Measurements from ENCODE around the gene CNFN.

The CNFN gene

DNA sequence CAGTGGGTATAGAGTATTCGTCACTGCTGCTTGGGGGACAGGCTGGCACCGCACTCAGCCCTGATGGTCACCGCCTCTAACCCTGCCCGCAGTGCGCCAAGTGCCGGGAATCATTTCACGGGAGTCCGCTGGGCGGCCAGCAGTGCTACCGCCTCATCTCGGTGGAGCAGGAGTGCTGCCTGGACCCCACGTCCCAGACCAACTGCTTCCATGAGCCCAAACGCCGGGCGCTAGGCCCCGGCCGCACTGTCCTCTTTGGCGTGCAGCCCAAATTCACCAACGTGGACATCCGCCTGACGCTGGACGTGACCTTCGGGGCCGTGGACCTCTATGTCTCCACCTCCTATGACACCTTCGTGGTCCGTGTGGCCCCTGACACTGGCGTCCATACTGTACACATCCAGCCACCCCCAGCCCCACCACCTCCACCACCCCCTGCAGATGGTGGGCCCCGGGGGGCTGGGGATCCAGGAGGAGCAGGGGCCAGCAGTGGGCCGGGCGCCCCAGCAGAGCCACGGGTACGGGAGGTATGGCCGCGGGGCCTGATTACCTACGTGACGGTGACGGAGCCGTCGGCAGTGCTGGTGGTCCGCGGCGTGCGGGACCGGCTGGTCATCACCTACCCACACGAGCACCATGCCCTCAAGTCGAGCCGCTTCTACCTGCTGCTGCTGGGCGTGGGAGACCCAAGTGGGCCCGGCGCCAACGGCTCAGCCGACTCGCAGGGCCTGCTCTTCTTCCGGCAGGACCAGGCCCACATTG lies 14.5 kb downstream of the CNFN start:
- ChIA-PET CTCF (no interaction called here), POLR2A (no interaction called here)
- no peak for DNase-seq (ENCODE audit: low read depth, low spot score)
- no peak overlapping the region for H3K4me3 ChIP-seq (ENCODE audit: low read depth, low read length)
- TF ChIP-seq, protein P1, sequence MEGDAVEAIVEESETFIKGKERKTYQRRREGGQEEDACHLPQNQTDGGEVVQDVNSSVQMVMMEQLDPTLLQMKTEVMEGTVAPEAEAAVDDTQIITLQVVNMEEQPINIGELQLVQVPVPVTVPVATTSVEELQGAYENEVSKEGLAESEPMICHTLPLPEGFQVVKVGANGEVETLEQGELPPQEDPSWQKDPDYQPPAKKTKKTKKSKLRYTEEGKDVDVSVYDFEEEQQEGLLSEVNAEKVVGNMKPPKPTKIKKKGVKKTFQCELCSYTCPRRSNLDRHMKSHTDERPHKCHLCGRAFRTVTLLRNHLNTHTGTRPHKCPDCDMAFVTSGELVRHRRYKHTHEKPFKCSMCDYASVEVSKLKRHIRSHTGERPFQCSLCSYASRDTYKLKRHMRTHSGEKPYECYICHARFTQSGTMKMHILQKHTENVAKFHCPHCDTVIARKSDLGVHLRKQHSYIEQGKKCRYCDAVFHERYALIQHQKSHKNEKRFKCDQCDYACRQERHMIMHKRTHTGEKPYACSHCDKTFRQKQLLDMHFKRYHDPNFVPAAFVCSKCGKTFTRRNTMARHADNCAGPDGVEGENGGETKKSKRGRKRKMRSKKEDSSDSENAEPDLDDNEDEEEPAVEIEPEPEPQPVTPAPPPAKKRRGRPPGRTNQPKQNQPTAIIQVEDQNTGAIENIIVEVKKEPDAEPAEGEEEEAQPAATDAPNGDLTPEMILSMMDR (IDR thresholded peaks at IDR 0.05; ENCODE audit: insufficient read depth, low read length, missing control alignments) = no peak

- ChIA-PET POLR2A (no interaction called here), CTCF (no interaction called here)
- DNase-seq (ENCODE audit: low read depth, low spot score) = no peak
- no peak overlapping the region for H3K4me3 ChIP-seq (ENCODE audit: low read depth, low read length)
- TF ChIP-seq, protein P1 (IDR thresholded peaks at IDR 0.05; ENCODE audit: insufficient read depth, low read length, missing control alignments) = no peak
Measured at GRCh38 chr19:42374826-42375376, 15.2 kb downstream of the CNFN start.

DNA sequence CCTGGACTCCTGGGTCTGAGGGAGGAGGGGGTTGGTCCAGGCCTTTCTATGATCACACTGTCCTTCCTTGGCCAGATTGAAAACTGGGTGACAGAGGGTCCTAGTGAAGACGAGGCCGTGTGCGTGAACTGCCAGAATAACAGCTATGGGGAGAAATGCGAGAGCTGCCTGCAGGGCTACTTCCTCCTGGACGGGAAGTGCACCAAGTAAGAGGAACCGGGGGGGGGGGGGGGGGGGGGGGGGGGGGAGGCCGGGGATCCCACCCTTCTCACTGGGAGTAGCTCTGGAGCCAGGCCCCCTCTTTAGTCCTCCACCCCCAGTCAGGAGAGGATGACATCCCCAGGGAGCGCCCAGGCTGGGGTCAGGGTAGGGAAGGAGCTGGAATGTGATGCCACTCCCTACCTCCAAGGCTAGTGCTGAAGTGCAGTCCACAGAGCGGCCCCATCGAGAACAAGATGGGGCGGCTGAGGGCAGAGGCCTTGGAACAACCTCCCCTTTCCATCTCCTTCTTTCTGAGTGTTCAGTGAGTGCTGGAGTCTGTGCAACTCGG lies 19.4 kb downstream of the CNFN start:
- no peak for DNase-seq (ENCODE audit: low read depth, low spot score)
- ChIA-PET CTCF (interaction anchor here (0.9 kb wide), 1 partner anchor 31 kb away, joined by 3 read pairs; no protein-coding TSS in a partner anchor), POLR2A (no interaction called here)
- H3K4me3 ChIP-seq (ENCODE audit: low read depth, low read length) = no peak overlapping the region
- TF ChIP-seq, protein P1 (IDR thresholded peaks at IDR 0.05; ENCODE audit: insufficient read depth, low read length, missing control alignments) = no peak

DNA sequence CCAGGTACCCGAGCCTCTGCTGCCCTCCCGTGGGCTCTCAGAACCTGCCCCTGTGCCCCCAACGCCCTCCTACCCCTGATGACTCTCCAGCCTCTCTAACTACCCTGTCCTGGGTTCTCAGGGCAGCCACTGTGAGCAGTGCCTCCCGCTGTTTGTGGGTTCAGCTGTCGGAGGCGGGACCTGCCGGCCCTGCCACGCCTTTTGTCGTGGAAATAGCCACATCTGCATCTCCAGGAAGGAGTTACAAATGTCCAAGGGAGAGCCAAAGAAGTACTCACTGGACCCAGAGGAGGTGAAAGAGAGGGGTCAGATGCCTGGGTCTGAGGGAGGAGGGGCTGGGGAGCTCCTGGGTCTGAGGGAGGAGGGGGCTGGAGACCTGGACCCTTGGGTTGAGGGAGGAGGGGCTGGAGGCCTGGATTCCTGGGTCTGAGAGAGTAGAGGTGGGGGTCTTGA lies 20.0 kb downstream of the CNFN start:
- H3K4me3 ChIP-seq (ENCODE audit: low read depth, low read length) = no peak overlapping the region
- no peak for DNase-seq (ENCODE audit: low read depth, low spot score)
- ChIA-PET CTCF (interaction anchor here (0.9 kb wide), 1 partner anchor 31 kb away, joined by 3 read pairs; no protein-coding TSS in a partner anchor), POLR2A (no interaction called here)
- TF ChIP-seq, protein P1 (IDR thresholded peaks at IDR 0.05; ENCODE audit: insufficient read depth, low read length, missing control alignments) = no peak

DNA sequence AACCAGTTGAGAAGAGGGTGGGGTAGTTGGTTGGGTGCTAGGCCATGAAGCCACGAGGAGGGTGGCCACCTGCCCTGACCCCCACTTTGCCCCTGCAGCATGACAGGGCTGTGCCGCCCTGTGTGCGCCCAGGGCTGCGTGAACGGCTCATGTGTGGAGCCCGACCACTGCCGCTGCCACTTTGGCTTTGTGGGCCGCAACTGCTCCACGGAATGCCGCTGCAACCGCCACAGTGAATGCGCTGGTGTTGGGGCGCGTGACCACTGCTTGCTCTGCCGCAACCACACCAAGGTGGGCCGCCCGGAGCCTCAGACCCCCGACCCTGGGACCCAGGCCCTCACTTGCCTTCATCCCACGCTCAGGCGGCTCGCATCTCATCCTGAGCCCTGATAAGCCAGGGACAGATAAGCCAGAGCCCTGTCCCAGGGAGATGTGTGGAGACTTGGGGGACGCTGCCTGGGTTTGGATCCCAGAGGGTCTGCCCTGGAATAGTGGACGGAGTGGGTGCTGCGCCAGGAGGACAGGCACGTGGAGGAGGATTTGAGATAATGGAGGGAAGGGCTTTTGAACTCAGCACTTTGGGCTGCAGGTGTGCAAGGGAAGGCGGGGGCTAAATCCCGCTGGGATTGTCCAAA lies 20.5 kb downstream of the CNFN start:
- TF ChIP-seq, protein P1 (IDR thresholded peaks at IDR 0.05; ENCODE audit: insufficient read depth, low read length, missing control alignments) = no peak
- H3K4me3 ChIP-seq (ENCODE audit: low read depth, low read length) = no peak overlapping the region
- CTCF ChIA-PET = no interaction called here
- no peak for DNase-seq (ENCODE audit: low read depth, low spot score)
- POLR2A ChIA-PET = no interaction called here

GRCh38 chr19:42368765-42369164 lies 21.3 kb downstream of the CNFN start:
- H3K4me3 ChIP-seq (ENCODE audit: low read depth, low read length) = no peak overlapping the region
- TF ChIP-seq, protein P1 (IDR thresholded peaks at IDR 0.05; ENCODE audit: insufficient read depth, low read length, missing control alignments) = no peak
- CTCF ChIA-PET = no interaction called here
- no peak for DNase-seq (ENCODE audit: low read depth, low spot score)
- POLR2A ChIA-PET = no interaction called here
